Activated CD4-positive, alpha-beta T cell treated with anti-CD3 and anti-CD28 coated beads, Interleukin-10, Interleukin-2, amounts not matched to agents 100 ng/mL and 50 ng/mL, durations not matched to agents 16 hours and 8 hours (primary cell): ENCODE results near the gene NR2F1.

Source experiments
- DNase-seq: peaks from one replicate; pipeline ENCODE4 v3.0.0-alpha.2; 2020

The NR2F1 gene

GRCh38 chr5:93642526-93642925, 59.5 kb downstream of the NR2F1 start:
- DNase-seq = no peak
